NCI-H187 treated with DMSO at 0.1 percent for 48 hours (cell line): ENCODE measurements around the gene ACTR3.

Experiments
- DNase-seq: peaks from one replicate; lab custom pipeline; 2025; lab: John Stamatoyannopoulos, UW

The ACTR3 gene

DNA sequence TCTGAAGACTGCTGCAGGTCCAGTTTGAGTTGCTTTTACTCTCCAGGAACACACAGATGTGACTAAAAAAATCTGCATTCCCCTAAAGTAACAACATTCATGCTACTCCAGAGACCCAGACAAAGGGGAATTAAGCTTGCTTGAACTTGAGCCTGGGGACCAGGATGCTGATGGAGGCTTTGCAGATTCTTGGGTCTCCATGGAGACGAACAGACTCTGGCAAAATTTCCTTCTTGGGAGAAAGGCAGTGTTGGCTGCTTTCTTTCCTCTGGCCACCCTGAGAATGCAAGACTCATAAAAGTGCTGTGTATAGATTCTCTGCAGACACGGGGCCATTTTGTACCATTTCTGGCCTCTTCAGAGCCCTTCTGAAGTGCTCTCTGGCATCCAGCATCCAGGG is 112.0 kb downstream of the ACTR3 start:
- no peak for DNase-seq

DNA sequence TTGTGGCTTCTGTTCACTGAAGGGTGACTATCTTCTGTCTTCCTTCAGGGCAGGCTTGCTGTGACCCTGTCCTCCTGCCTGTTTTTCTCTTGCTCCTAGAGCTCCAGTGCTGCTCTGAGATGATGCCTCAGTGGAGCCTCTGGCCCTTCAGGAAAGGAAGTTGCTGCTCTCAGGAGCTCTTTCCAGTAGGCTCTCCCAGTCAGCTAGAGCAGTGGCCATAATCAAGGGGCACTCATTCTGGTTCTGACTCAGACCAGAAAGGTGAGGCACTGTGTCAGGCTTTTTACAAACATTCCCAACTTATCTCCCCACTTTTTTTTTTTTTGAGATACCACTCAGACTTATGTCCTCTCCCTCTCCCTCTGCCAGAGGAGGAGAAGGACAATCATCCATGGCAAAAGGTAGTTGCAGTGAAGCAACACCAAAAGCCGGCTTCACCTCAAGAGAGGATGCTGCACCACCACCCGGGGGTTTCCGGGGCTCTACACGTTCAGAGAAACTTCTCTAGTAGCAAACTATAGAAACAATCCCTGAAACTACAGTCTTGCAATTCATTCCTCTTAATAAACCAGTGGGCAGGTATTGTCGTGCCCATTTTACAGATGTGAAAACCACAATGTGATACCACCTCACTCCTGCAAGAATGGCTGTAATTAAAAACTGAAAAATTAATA is 115.4 kb downstream of the ACTR3 start:
- DNase-seq, result no peak

DNA sequence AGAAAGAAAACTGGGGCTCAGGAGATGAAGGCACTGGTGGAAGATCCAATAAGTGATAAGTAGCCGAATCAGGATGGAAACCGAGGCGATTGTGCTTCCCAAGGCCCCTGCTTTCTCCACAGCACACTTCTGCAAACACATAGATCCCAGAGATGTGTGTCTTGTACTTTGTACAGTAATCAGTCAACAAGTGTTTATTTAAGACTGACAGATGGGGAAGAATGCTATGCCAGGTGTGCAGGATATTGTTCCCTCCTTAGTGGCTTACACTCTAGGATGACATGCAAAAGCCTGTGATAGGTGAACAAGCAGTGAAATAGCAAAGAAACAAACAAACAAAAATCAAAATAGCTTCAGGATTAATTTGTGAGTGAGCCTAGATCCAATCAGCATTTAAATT is 116.6 kb downstream of the ACTR3 start:
- no peak for DNase-seq

DNA sequence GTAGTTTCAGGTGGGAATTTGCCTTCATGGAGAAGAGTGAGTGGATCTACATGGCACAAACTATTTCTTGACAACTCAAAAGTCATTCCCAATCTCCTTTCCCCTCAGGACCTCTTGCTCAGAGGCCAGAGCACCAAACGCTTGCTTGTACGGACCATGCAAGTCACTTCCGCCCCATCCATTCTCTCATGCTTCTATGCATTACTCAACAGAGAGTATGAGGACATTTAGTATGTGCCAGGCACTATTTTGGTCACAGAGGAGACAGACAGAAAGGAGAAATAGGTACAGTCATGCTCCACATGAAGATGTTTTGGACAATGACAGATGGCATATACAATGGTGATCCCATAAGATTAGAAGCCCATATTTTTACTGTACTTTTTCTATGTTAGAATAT is 117.5 kb downstream of the ACTR3 start:
- DNase-seq, result no peak

DNA sequence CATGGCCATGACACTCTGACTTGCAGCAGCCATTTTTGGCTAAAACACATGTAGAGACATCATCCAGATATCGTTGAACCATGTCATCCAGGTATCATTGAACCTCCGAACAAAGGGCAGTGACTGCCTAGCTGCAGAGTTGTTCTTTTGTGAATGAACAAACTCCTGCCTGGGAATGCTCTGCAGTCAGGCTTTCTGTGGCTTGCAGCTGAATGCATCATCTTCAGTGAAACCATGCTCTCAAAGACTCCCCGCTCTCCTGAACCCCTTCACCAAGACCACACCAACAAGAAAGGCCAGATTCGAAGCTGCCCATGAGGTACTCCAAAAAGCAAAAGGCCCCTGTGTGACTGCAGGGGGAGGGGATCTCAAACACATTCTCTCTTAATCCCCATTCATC is 118.8 kb downstream of the ACTR3 start:
- no peak for DNase-seq

DNA sequence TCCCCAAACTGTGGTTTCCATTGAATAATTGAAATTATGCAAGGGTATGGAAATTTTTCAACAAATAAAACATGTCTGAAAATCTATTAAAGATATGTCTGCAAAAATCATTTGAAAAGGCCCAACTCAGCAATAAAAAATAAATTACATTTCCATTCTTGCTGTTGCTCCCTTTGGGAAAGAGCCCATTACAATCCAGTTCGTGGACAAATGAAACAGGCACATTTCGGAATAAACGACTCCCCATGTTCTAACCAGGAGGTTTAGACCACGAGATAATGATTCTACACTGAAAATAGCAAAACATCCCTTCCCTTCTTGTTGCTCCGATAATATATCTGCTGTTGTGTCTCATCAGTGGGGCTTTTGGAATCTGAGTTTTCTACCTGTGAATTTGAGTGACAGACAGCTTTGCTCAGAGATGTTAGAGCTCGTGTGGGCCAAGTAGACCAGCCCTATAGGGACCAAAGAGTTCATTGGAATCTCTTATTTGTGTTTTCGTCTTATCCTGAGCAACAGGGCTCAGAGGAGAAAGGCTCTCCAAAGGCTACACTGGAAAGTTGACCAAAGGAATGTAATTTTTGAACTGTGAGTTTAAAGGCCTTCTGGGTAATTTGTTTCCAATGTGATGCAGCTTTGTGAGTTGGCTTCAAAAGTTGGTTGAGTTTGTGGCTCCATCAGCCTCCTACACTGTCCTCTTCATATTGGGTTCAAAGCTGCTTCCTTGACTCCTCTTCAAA is 119.5 kb downstream of the ACTR3 start:
- DNase-seq, result no peak

DNA sequence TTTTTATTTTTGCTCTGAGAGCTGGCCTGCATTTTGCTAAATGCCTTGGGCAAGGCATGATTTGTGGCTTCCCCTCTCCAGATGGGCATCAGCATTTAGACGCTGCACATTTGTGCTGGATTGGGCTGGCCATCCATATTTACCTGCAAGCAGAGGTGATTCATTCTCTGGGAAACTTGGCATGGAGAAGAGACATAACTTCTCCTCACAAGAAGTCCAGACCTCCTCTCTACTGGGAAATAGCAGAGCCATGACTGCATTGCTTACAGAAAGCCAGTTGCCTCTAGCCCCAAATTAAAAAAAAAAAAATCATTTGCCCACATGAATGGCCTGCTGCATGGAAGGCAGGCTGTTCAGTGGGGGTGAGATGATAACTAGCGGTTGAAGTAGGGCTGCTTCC is 120.1 kb downstream of the ACTR3 start:
- no peak for DNase-seq

DNA sequence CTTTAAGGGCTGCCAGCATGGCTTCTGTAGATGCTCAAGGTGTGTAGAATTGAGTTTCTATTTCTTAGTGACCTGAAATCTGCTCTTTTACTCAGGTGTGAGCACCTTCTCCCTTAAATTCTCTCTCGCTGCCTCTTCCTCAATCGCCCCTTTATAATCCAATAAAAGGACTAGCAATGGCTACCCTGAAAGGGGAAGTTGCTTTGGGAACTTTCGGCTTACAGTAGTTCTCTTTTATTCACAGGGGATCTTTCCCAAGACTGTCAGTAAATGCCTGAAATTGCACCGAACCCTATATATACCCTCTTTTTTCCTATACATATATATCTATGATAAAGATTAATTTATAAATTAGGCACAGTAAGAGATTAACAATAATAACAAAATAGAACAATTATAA is 121.8 kb downstream of the ACTR3 start:
- DNase-seq, result no peak
